Epidermal melanocyte (primary cell): ENCODE data around the gene AGAP2.
A peak's percentile ranks its signal among the peaks of the same experiment; 100 is the strongest.

Experiments used
- DNase-seq: peaks from one replicate; pipeline ENCODE4 v3.0.0; 2011; ENCODE audit warnings: low spot score; ENCODE audit not compliant: insufficient read length

AGAP2 gene

GRCh38 chr12:57754411-57755193 lies 16.1 kb upstream of the AGAP2 start, which contains the start of gene MARCHF9:
Gene MARCHF9, plus strand, starts transcription at chr12:57755103. Its CDS starts 426 bp downstream, at chr12:57755529.
- DNase-seq: no peak

- no peak for DNase-seq
Observed at GRCh38 chr12:57753756-57754337, 15.3 kb upstream of the AGAP2 start.

GRCh38 chr12:57752668-57753000 lies 14.1 kb upstream of the AGAP2 start:
- no peak for DNase-seq

- DNase-seq: peak; percentile 100
Observed at GRCh38 chr12:57751788-57752667, 13.5 kb upstream of the AGAP2 start, which contains the start of gene CDK4. Gene CDK4, minus strand, starts transcription at chr12:57752310. Its CDS starts 593 bp downstream, at chr12:57751717.

- no peak for DNase-seq
Observed at GRCh38 chr12:57751432-57751787, 12.9 kb upstream of the AGAP2 start.

GRCh38 chr12:57750561-57751431 lies 12.3 kb upstream of the AGAP2 start:
- no peak for DNase-seq

GRCh38 chr12:57749061-57749460 lies 10.5 kb upstream of the AGAP2 start:
- DNase-seq: no peak

GRCh38 chr12:57746025-57746424 lies 7.5 kb upstream of the AGAP2 start:
- no peak for DNase-seq

GRCh38 chr12:57745485-57745881 lies 6.9 kb upstream of the AGAP2 start:
- no peak for DNase-seq

GRCh38 chr12:57744777-57745484 lies 6.4 kb upstream of the AGAP2 start, which contains the start of gene TSPAN31:
Gene TSPAN31, plus strand, starts transcription at chr12:57745039. Its CDS starts 116 bp downstream, at chr12:57745155.
- DNase-seq: peak; percentile 91

GRCh38 chr12:57744194-57744776 lies 5.7 kb upstream of the AGAP2 start:
- DNase-seq: peak; percentile 84

GRCh38 chr12:57743769-57744168 lies 5.2 kb upstream of the AGAP2 start:
- no peak for DNase-seq

- DNase-seq: no peak
Observed at GRCh38 chr12:57741844-57742738, 3.5 kb upstream of the AGAP2 start.

GRCh38 chr12:57741413-57741789 lies 2.9 kb upstream of the AGAP2 start:
- DNase-seq: no peak

GRCh38 chr12:57740656-57741412 lies 2.3 kb upstream of the AGAP2 start:
- no peak for DNase-seq

- DNase-seq: no peak
Observed at GRCh38 chr12:57739914-57740538, 1.5 kb upstream of the AGAP2 start.

- DNase-seq: no peak
Observed at GRCh38 chr12:57739387-57739786, 845 bp upstream of the AGAP2 start.
